ENCODE data around the gene SHQ1. TPM values are rescaled to one million over a fixed set of nuclear protein-coding genes. Genes with fewer than 3 reads are reported as not detected.
"Not testable (repeated sequence)": the region's sequence is repeated elsewhere in the genome, so short reads cannot be mapped to it uniquely, and the experiment has no call there.

The SHQ1 gene
- total RNA-seq, 1 experiment from 2014 or later = 32.5 TPM

DNA sequence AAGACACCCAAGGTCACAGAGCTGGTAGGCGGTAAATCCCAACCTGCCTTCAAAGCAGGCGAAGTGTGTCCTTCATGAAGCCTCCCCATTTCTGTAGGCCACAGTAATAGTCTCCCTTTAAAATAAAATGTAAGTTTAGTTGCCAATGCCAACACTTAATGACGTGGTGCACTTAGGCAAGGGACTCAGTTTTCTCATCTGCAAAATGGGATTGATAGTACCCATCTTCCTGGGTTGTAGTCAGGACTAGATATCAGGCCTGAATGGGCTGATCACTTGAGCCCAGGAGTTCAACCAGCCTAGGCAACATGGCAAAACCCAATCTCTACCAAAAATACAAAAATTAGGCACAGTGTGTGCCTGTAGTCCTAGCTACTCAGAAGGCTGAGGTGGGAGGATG lies 114.6 kb downstream of the SHQ1 start:
- H2BK12ac ChIP-seq (ENCODE audit: insufficient read length, low read depth, low read length) = no peak overlapping the region
- H3K4me2 ChIP-seq (ENCODE audit: insufficient read depth, insufficient read length, low read length) = no peak overlapping the region
- H3K27me3 ChIP-seq (ENCODE audit: insufficient read depth, low read length) = no peaks in the 10 kb centered on the region; the same call in 1 of the 2 replicates
- no peak overlapping the region for H4K5ac ChIP-seq (ENCODE audit: insufficient read length, low read depth, low read length)
- H3K23me2 ChIP-seq (ENCODE audit: insufficient read length, low read depth, low read length, poor library complexity, severe bottlenecking) = peaks cover 5% of the 10 kb centered on the region
- H3K27ac ChIP-seq (ENCODE audit: insufficient read length, low read depth, low read length) = no peak overlapping the region
- H4K8ac ChIP-seq (replicated peaks; ENCODE audit: insufficient read length, low read depth, low read length) = no peak overlapping the region
- H3K56ac ChIP-seq (ENCODE audit: insufficient read length, low read depth, low read length) = no peak overlapping the region
- H2BK20ac ChIP-seq (ENCODE audit: low read depth, low read length, poor library complexity, severe bottlenecking) = no peak overlapping the region
- no peak overlapping the region for H2AFZ ChIP-seq (ENCODE audit: low read length)
- H4K91ac ChIP-seq (ENCODE audit: insufficient read length, low read depth, low read length) = no peak overlapping the region
- H3K9me3 ChIP-seq (ENCODE audit: control insufficient read depth, low read depth, low read length) = no peaks in the 10 kb centered on the region
- no peak overlapping the region for H3K9ac ChIP-seq (ENCODE audit: extremely low read depth, insufficient read length, low read length)
- whole genome bisulfite sequencing (ENCODE audit: extremely low coverage, insufficient read length, low lambda C conversion rate) = no CpG with 5 or more reads among the region's 3 CpGs
- H3K23ac ChIP-seq (ENCODE audit: insufficient read length, low read depth, low read length) = no peak overlapping the region
- H3K4ac ChIP-seq (ENCODE audit: low read depth, low read length) = no peak overlapping the region
- no peak overlapping the region for H3K27ac Mint-ChIP-seq
- no peak for DNase-seq
- no peaks in the 10 kb centered on the region for H3K79me1 ChIP-seq (ENCODE audit: insufficient read depth, low read depth, low read length, poor library complexity, severe bottlenecking)
- H3K9me3 Mint-ChIP-seq = peaks cover 18 to 31% of the 10 kb centered on the region in 2 experiments
- H2AK5ac ChIP-seq (ENCODE audit: insufficient read length, low read length) = no peak overlapping the region
- H3K14ac ChIP-seq (ENCODE audit: insufficient read depth, low read length) = no peak overlapping the region
- no peak overlapping the region for H2BK15ac ChIP-seq (ENCODE audit: low read depth, low read length)
- no peak overlapping the region for H3K4me3 Mint-ChIP-seq
- no peak overlapping the region for H3T11ph ChIP-seq (ENCODE audit: low read length)
- H3K27me3 Mint-ChIP-seq (ENCODE audit: low read depth) = peaks cover 3% of the 10 kb centered on the region
- TF ChIP-seq, protein P1, sequence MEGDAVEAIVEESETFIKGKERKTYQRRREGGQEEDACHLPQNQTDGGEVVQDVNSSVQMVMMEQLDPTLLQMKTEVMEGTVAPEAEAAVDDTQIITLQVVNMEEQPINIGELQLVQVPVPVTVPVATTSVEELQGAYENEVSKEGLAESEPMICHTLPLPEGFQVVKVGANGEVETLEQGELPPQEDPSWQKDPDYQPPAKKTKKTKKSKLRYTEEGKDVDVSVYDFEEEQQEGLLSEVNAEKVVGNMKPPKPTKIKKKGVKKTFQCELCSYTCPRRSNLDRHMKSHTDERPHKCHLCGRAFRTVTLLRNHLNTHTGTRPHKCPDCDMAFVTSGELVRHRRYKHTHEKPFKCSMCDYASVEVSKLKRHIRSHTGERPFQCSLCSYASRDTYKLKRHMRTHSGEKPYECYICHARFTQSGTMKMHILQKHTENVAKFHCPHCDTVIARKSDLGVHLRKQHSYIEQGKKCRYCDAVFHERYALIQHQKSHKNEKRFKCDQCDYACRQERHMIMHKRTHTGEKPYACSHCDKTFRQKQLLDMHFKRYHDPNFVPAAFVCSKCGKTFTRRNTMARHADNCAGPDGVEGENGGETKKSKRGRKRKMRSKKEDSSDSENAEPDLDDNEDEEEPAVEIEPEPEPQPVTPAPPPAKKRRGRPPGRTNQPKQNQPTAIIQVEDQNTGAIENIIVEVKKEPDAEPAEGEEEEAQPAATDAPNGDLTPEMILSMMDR (conservative IDR thresholded peaks at IDR 0.05) = no peak
- H4K20me1 ChIP-seq (ENCODE audit: control insufficient read depth, insufficient read depth, insufficient read length) = no peaks in the 10 kb centered on the region
- H3K36me3 Mint-ChIP-seq (ENCODE audit: insufficient read depth in 1 of 3, low read depth in 3 of 3) = peaks cover 11 to 22% (median 13%) of the 10 kb centered on the region in 3 experiments
- H3K18ac ChIP-seq (ENCODE audit: insufficient read length, low read depth, low read length) = no peak overlapping the region
- peaks cover 15 to 16% of the 10 kb centered on the region in 2 experiments for H3K4me1 Mint-ChIP-seq
- no peak overlapping the region for H2BK5ac ChIP-seq (ENCODE audit: insufficient read length, low read length)
- no peak overlapping the region for H2BK120ac ChIP-seq (ENCODE audit: low read depth, low read length, poor library complexity, severe bottlenecking)
- H3K4me1 ChIP-seq (ENCODE audit: insufficient read depth, low read length) = no peaks in the 10 kb centered on the region; the same call in 1 of the 2 replicates
- no peaks in the 10 kb centered on the region for H3K79me2 ChIP-seq (ENCODE audit: insufficient read depth, low read length)

DNA sequence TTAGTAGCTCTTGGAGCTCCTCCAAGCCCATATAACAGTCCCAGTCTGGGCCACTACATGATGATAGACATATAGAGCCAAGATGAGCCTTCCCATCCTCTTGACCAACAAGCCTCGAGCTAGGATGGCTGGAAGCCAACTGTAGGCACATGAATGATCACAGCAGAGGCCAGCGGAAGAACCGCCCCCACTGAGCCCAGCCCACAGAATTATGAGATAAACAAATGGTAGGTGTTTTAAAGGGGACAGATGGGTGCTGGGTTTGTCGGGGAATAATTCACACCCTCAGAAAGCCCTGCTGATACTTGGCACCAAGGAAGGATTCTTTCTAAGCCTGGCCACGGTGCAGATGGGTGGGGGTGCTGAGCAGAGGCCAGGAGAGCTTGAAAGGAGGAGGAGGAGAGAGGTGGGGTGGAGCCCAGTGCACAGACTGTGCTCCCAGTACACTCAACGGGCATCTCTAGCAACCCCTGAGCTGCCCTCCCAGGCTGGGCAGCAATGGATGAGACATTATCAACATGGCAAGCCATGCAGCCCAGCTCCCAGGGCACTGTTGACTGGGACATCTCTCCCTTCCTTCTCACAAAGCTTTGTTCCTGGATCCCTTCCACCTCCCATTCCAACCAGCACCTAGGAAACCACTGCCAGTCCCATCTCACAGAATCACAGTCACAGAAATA lies 115.4 kb downstream of the SHQ1 start:
- not testable (repeated sequence) for H3K27me3 ChIP-seq (ENCODE audit: insufficient read depth, low read length); H3K23me2 ChIP-seq (ENCODE audit: insufficient read length, low read depth, low read length, poor library complexity, severe bottlenecking); H3K4ac ChIP-seq (ENCODE audit: low read depth, low read length); H3K56ac ChIP-seq (ENCODE audit: insufficient read length, low read depth, low read length); H3K18ac ChIP-seq (ENCODE audit: insufficient read length, low read depth, low read length); H4K8ac ChIP-seq (replicated peaks; ENCODE audit: insufficient read length, low read depth, low read length); H4K91ac ChIP-seq (ENCODE audit: insufficient read length, low read depth, low read length); DNase-seq; H3T11ph ChIP-seq (ENCODE audit: low read length); H3K23ac ChIP-seq (ENCODE audit: insufficient read length, low read depth, low read length); H3K4me2 ChIP-seq (ENCODE audit: insufficient read depth, insufficient read length, low read length); H2BK20ac ChIP-seq (ENCODE audit: low read depth, low read length, poor library complexity, severe bottlenecking); H4K5ac ChIP-seq (ENCODE audit: insufficient read length, low read depth, low read length); H2AK5ac ChIP-seq (ENCODE audit: insufficient read length, low read length); H3K9ac ChIP-seq (ENCODE audit: extremely low read depth, insufficient read length, low read length); H2BK5ac ChIP-seq (ENCODE audit: insufficient read length, low read length); H2BK12ac ChIP-seq (ENCODE audit: insufficient read length, low read depth, low read length); H3K79me1 ChIP-seq (ENCODE audit: insufficient read depth, low read depth, low read length, poor library complexity, severe bottlenecking); H3K9me3 ChIP-seq (ENCODE audit: control insufficient read depth, low read depth, low read length); H3K27ac Mint-ChIP-seq; H3K4me3 Mint-ChIP-seq; H3K27ac ChIP-seq (ENCODE audit: insufficient read length, low read depth, low read length); H4K20me1 ChIP-seq (ENCODE audit: control insufficient read depth, insufficient read depth, insufficient read length); H2AFZ ChIP-seq (ENCODE audit: low read length); H3K4me1 ChIP-seq (ENCODE audit: insufficient read depth, low read length); H3K14ac ChIP-seq (ENCODE audit: insufficient read depth, low read length); H2BK120ac ChIP-seq (ENCODE audit: low read depth, low read length, poor library complexity, severe bottlenecking); H2BK15ac ChIP-seq (ENCODE audit: low read depth, low read length); H3K79me2 ChIP-seq (ENCODE audit: insufficient read depth, low read length); H3K27me3 Mint-ChIP-seq (ENCODE audit: low read depth)
- WGBS (ENCODE audit: extremely low coverage, insufficient read length, low lambda C conversion rate) = no CpG with 5 or more reads among the region's 6 CpGs
- peaks cover 11 to 22% (median 13%) of the 10 kb centered on the region in 3 experiments for H3K36me3 Mint-ChIP-seq (ENCODE audit: insufficient read depth in 1 of 3, low read depth in 3 of 3)
- H3K9me3 Mint-ChIP-seq = peaks cover 18 to 31% of the 10 kb centered on the region in 2 experiments
- peaks cover 11 to 13% of the 10 kb centered on the region in 2 experiments for H3K4me1 Mint-ChIP-seq
